SK-N-SH treated with all-trans-retinoic acid at 6 μM for 48 hours (cell line): ENCODE data around the gene ACTR3.

Experiments
- ATAC-seq: fragments of 200-7000 bp; cut with Tn5 transposase; 3 replicates; pipeline ENCODE4 v1.9.1; 2020; ENCODE audit warnings: mild to moderate bottlenecking, moderate library complexity
- ARNTL ChIP-seq: fragments of 450-650 bp; formaldehyde crosslinking; IDR thresholded peaks from 2 replicates; pipeline ENCODE4 v1.5.0; 2020; ENCODE audit warnings: low read depth, mild to moderate bottlenecking, moderate library complexity, borderline replicate concordance
- BACH2 ChIP-seq: fragments of 250-450 bp; sonication (Bioruptor Pico); IDR thresholded peaks from 2 replicates; pipeline ENCODE4 v1.9.0; 2021; ENCODE audit warnings: mild to moderate bottlenecking, borderline replicate concordance
- CREB5 ChIP-seq: fragments of 250-450 bp; sonication (Bioruptor Pico); IDR thresholded peaks from 2 replicates; pipeline ENCODE4 v1.5.1; 2020; ENCODE audit warnings: low read depth, mild to moderate bottlenecking, moderate library complexity
- CSDC2 ChIP-seq: fragments of 250-450 bp; sonication (Bioruptor Pico); IDR thresholded peaks from 2 replicates; pipeline ENCODE4 v1.5.0; 2020; ENCODE audit warnings: mild to moderate bottlenecking, moderate library complexity
- ESRRG ChIP-seq: fragments of 250-450 bp; sonication (Bioruptor Pico); IDR thresholded peaks from 2 replicates; pipeline ENCODE4 v1.6.1; 2021; ENCODE audit warnings: mild to moderate bottlenecking
- GLIS3 ChIP-seq: fragments of 250-450 bp; sonication (Bioruptor Pico); IDR thresholded peaks from 2 replicates; pipeline ENCODE4 v1.5.0; 2020; ENCODE audit warnings: mild to moderate bottlenecking, moderate library complexity
- ISL1 ChIP-seq: fragments of 250-450 bp; sonication (Bioruptor Pico); IDR thresholded peaks from 2 replicates; pipeline ENCODE4 v2.1.2; 2022; ENCODE audit warnings: mild to moderate bottlenecking, moderate library complexity
- OSR1 ChIP-seq: fragments of 250-450 bp; sonication (Bioruptor Pico); IDR thresholded peaks from 2 replicates; pipeline ENCODE4 v1.8.0; 2022; ENCODE audit warnings: moderate library complexity, mild to moderate bottlenecking, inconsistent platforms
- PATZ1 ChIP-seq: fragments of 250-450 bp; sonication (Bioruptor Pico); IDR thresholded peaks from 2 replicates; pipeline ENCODE4 v1.8.0; 2020; ENCODE audit warnings: mild to moderate bottlenecking, moderate library complexity, borderline replicate concordance
- POU6F1 ChIP-seq: fragments of 250-450 bp; sonication (Bioruptor Pico); IDR thresholded peaks from 2 replicates; pipeline ENCODE4 v1.8.0; 2021; ENCODE audit warnings: low read depth, mild to moderate bottlenecking, moderate library complexity, borderline replicate concordance
- PPARA ChIP-seq: fragments of 250-450 bp; sonication (Bioruptor Pico); IDR thresholded peaks from 2 replicates; pipeline ENCODE4 v1.5.0; 2020; ENCODE audit warnings: mild to moderate bottlenecking, borderline replicate concordance
- RARB ChIP-seq: fragments of 250-450 bp; sonication (Bioruptor Pico); IDR thresholded peaks from 2 replicates; pipeline ENCODE4 v1.8.0; 2021; ENCODE audit warnings: mild to moderate bottlenecking, moderate library complexity
- SNAI2 ChIP-seq: fragments of 250-450 bp; sonication (Bioruptor Pico); IDR thresholded peaks from 2 replicates; pipeline ENCODE4 v1.5.0; 2020; ENCODE audit warnings: mild to moderate bottlenecking, moderate library complexity
- TOX ChIP-seq: fragments of 250-450 bp; sonication (Bioruptor Pico); IDR thresholded peaks from 2 replicates; pipeline ENCODE4 v1.8.0; 2021; ENCODE audit warnings: mild to moderate bottlenecking, moderate library complexity, borderline replicate concordance
- TSHZ2 ChIP-seq: fragments of 250-450 bp; sonication (Bioruptor Pico); IDR thresholded peaks from 2 replicates; pipeline ENCODE4 v1.5.0; 2020; ENCODE audit warnings: mild to moderate bottlenecking, moderate library complexity
- ZC3H10 ChIP-seq: fragments of 250-450 bp; sonication (Bioruptor Pico); IDR thresholded peaks from 2 replicates; pipeline ENCODE4 v1.5.1; 2021; ENCODE audit warnings: mild to moderate bottlenecking, moderate library complexity
- ZFP3 ChIP-seq: fragments of 250-450 bp; sonication (Bioruptor Pico); IDR thresholded peaks from 2 replicates; pipeline ENCODE4 v1.5.0; 2020; ENCODE audit warnings: mild to moderate bottlenecking, moderate library complexity
- ZNF565 ChIP-seq: fragments of 450-650 bp; formaldehyde crosslinking; conservative IDR thresholded peaks from 2 replicates; pipeline ENCODE4 v1.5.0; 2020; ENCODE audit warnings: low read depth, mild to moderate bottlenecking, moderate library complexity
- ZNF70 ChIP-seq: fragments of 450-650 bp; formaldehyde crosslinking; IDR thresholded peaks from 2 replicates; pipeline ENCODE4 v1.5.0; 2020; ENCODE audit warnings: mild to moderate bottlenecking, moderate library complexity
- ZNF8 ChIP-seq: fragments of 450-650 bp; formaldehyde crosslinking; IDR thresholded peaks from 2 replicates; pipeline ENCODE4 v1.5.0; 2020; ENCODE audit warnings: mild to moderate bottlenecking, moderate library complexity
- TF ChIP-seq, protein P1 (sequence below): fragments of 250-450 bp; sonication (Bioruptor Pico); IDR thresholded peaks from 2 replicates; pipeline ENCODE4 v1.5.1; 2021; ENCODE audit warnings: mild to moderate bottlenecking, moderate library complexity

Gene ACTR3

GRCh38 chr2:113985554-113986397, 95.9 kb downstream of the ACTR3 start:
- no peak for ATAC-seq
- TF ChIP-seq ISL1 (CRISPR knock-in tag) (no peak), CREB5 (CRISPR knock-in tag) (no peak), ZNF565 (CRISPR knock-in tag) (no peak), ARNTL (no peak), ZNF8 (CRISPR knock-in tag) (no peak), POU6F1 (CRISPR knock-in tag) (no peak), TSHZ2 (no peak), GLIS3 (CRISPR knock-in tag) (no peak), ZC3H10 (no peak), OSR1 (no peak), PPARA (no peak), TOX (CRISPR knock-in tag) (no peak), ZNF70 (CRISPR knock-in tag) (no peak)
- TF ChIP-seq, protein P1, sequence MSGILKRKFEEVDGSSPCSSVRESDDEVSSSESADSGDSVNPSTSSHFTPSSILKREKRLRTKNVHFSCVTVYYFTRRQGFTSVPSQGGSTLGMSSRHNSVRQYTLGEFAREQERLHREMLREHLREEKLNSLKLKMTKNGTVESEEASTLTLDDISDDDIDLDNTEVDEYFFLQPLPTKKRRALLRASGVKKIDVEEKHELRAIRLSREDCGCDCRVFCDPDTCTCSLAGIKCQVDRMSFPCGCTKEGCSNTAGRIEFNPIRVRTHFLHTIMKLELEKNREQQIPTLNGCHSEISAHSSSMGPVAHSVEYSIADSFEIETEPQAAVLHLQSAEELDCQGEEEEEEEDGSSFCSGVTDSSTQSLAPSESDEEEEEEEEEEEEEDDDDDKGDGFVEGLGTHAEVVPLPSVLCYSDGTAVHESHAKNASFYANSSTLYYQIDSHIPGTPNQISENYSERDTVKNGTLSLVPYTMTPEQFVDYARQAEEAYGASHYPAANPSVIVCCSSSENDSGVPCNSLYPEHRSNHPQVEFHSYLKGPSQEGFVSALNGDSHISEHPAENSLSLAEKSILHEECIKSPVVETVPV = no peak

DNA sequence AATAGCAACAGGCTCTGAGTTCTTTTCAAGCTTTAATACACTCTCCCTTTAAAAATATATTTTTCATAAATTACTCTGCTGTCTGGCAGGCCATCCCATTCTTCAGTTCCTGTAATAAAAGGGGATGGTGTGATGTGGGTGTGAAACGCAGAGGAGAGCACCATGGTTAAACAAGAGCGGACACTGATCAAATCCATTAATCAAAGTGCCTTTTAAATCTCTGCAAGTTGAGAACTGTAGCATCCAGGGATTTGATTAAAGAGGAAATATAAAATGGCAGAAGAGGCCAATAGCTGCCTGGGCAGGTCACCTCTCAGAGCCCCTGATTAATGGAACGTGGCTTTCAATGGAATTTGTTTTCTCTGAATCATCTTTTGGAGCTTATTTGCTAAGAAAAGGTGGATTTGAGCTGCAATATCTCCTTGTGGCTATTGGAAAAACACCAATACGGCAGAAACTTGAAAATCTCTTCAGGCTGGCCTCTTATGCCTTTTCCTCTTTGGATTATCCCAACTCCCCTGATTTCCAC, 96.9 kb downstream of the ACTR3 start:
- TF ChIP-seq BACH2 (CRISPR knock-in tag) (no peak), RARB (no peak), ESRRG (CRISPR knock-in tag) (no peak), SNAI2 (CRISPR knock-in tag) (no peak), ZFP3 (CRISPR knock-in tag) (no peak), ISL1 (CRISPR knock-in tag) (no peak), PATZ1 (no peak), GLIS3 (CRISPR knock-in tag) (no peak), OSR1 (no peak), ZC3H10 (no peak), TOX (CRISPR knock-in tag) (no peak), ZNF70 (CRISPR knock-in tag) (no peak), CSDC2 (CRISPR knock-in tag) (no peak), ZNF8 (CRISPR knock-in tag) (no peak), POU6F1 (CRISPR knock-in tag) (no peak), PPARA (no peak)
- TF ChIP-seq, protein P1 = no peak
- ATAC-seq = no peak
